ENCODE data around the gene GUCA2B. TPM values are rescaled to one million over a fixed set of nuclear protein-coding genes. Genes with fewer than 3 reads are reported as not detected.

GUCA2B gene
- total RNA-seq, 1 experiment from 2014 or later: not detected

GRCh38 chr1:42138586-42138985 lies 14.6 kb upstream of the GUCA2B start:
- TF ChIP-seq POLR2AphosphoS5 (IDR thresholded peaks at IDR 0.05; ENCODE audit: low read depth, low read length) (no peak), SIN3A (IDR thresholded peaks at IDR 0.05; ENCODE audit: borderline replicate concordance, insufficient read depth, low read depth, low read length) (no peak), TCF7L2 (IDR thresholded peaks at IDR 0.05; ENCODE audit: low read depth, low read length) (no peak), CTCF (IDR thresholded peaks at IDR 0.05) (no peak), REST (IDR thresholded peaks at IDR 0.05; ENCODE audit: insufficient read depth in 1 of 2, low read depth in 2 of 2, low read length in 1 of 2) (no peak)
- H3K9me3 ChIP-seq (ENCODE audit: control insufficient read depth, insufficient read depth, low read depth, low read length): no peaks in the 10 kb centered on the region
- no peak overlapping the region for H3K4me3 ChIP-seq (ENCODE audit: low read depth in 2 of 2, low read length in 2 of 2)
- no peaks in the 10 kb centered on the region for H3K36me3 ChIP-seq (ENCODE audit: control insufficient read depth, insufficient read depth, low read length)
- intact Hi-C loops (cut with micrococcal nuclease; ENCODE audit: unreplicated experiment): no loop called here
- no TSS peak for BruUV-seq (replicated peaks)
- ATAC-seq (no peak), DNase-seq (ENCODE audit: low read depth, low spot score) (no peak)
- CTCF ChIA-PET: interaction anchor here (0.5 kb wide), 1 partner anchor 466 kb away, joined by 3 read pairs; no protein-coding TSS in a partner anchor
- H3K27me3 ChIP-seq (ENCODE audit: control insufficient read depth, insufficient read depth, low read length): peaks cover 3% of the 10 kb centered on the region; the same call in 1 of the 2 replicates
- no peaks in the 10 kb centered on the region for H3K4me1 ChIP-seq (ENCODE audit: control insufficient read depth, insufficient read depth, low read length)
- in situ Hi-C loops (cut with HindIII; ENCODE audit: low pct_unique_long_range_greater_than_20kb, low sequenced_read_pairs): no loop called here
- POLR2A ChIA-PET: no interaction called here
- no peak overlapping the region for H3K27ac ChIP-seq (ENCODE audit: low read length)

- in situ Hi-C loops (cut with HindIII; ENCODE audit: low pct_unique_long_range_greater_than_20kb, low sequenced_read_pairs): no loop called here
- POLR2A ChIA-PET: interaction anchor here (0.5 kb wide), 1 partner anchor 42 kb away, joined by 3 read pairs; no protein-coding TSS in a partner anchor
- ATAC-seq: no peak
Observed at GRCh38 chr1:42139444-42139843, 13.8 kb upstream of the GUCA2B start.

More at GRCh38 chr1:42139444-42139843, 13.8 kb upstream of the GUCA2B start:
- Histone ChIP-seq H3K36me3 (ENCODE audit: control insufficient read depth, insufficient read depth, low read length) (no peaks in the 10 kb centered on the region), H3K9me3 (ENCODE audit: control insufficient read depth, insufficient read depth, low read depth, low read length) (no peaks in the 10 kb centered on the region), H3K27me3 (ENCODE audit: control insufficient read depth, insufficient read depth, low read length) (peaks cover 3% of the 10 kb centered on the region; the same call in 1 of the 2 replicates), H3K27ac (ENCODE audit: low read length) (no peak overlapping the region), H3K4me1 (ENCODE audit: control insufficient read depth, insufficient read depth, low read length) (no peaks in the 10 kb centered on the region), H3K4me3 (ENCODE audit: low read depth in 2 of 2, low read length in 2 of 2) (no peak overlapping the region)
- BruUV-seq (replicated peaks): no TSS peak
- DNase-seq (ENCODE audit: low read depth, low spot score): no peak
- TF ChIP-seq REST (IDR thresholded peaks at IDR 0.05; ENCODE audit: insufficient read depth in 1 of 2, low read depth in 2 of 2, low read length in 1 of 2) (no peak), TCF7L2 (IDR thresholded peaks at IDR 0.05; ENCODE audit: low read depth, low read length) (no peak), CTCF (IDR thresholded peaks at IDR 0.05) (no peak), POLR2AphosphoS5 (IDR thresholded peaks at IDR 0.05; ENCODE audit: low read depth, low read length) (no peak), SIN3A (IDR thresholded peaks at IDR 0.05; ENCODE audit: borderline replicate concordance, insufficient read depth, low read depth, low read length) (no peak)
- intact Hi-C loops (cut with micrococcal nuclease; ENCODE audit: unreplicated experiment): no loop called here
- CTCF ChIA-PET: no interaction called here
